PC-3 (cell line): ENCODE results near the gene CEL. TPM values are rescaled to one million over a fixed set of nuclear protein-coding genes. Genes with fewer than 3 reads are reported as not detected.

Experiments
- ATAC-seq: fragments of 200-7000 bp; cut with Tn5 transposase; 2 replicates; pipeline ENCODE4 v1.9.1; 2020; ENCODE audit warnings: mild to moderate bottlenecking, moderate library complexity
- BruUV-seq: library from RNA; stranded (reverse); fragments of 400-500 nt; replicated peaks from 2 replicates; lab custom pipeline; 2021; lab: Mats Ljungman, UMichigan
- CTCF ChIA-PET: fragments of 300-600 bp; sonication (Branson Sonifier 250); formaldehyde crosslinking; loops from one replicate; lab custom pipeline; 2022; ENCODE audit warnings: antibody characterized with exemption; lab: Charles Lee
- POLR2A ChIA-PET: fragments of 300-600 bp; sonication (Branson Sonifier 250); formaldehyde crosslinking; loops from one replicate; lab custom pipeline; 2022; ENCODE audit warnings: antibody characterized with exemption; ENCODE audit not compliant: unreplicated experiment; lab: Charles Lee
- DNase-seq: peaks from one replicate; pipeline ENCODE4 v3.0.0-alpha.2; 2015
- H2AFZ ChIP-seq: fragments of 300-600 bp; sonication (generic); 2 replicates; pipeline ENCODE4 v1.6.0; 2016; ENCODE audit warnings: antibody characterized with exemption, low read length
- H3F3A ChIP-seq: fragments of 300-600 bp; sonication (generic); one replicate; pipeline ENCODE4 v1.6.0; 2017; ENCODE audit warnings: antibody characterized with exemption, low read length, control low read depth, mild to moderate bottlenecking; ENCODE audit not compliant: unreplicated experiment
- H3K27ac ChIP-seq: fragments of 300-600 bp; sonication (generic); 2 replicates; pipeline ENCODE4 v1.5.1; 2016; ENCODE audit warnings: mild to moderate bottlenecking, low read length
- H3K27me3 ChIP-seq: fragments of 300-600 bp; sonication (generic); 2 replicates; pipeline ENCODE4 v1.6.1; 2016; ENCODE audit warnings: low read length, mixed read lengths
- H3K36me3 ChIP-seq: fragments of 300-600 bp; sonication (generic); 2 replicates; pipeline ENCODE4 v1.6.1; 2016; ENCODE audit warnings: low read depth, mixed run types, low read length, mixed read lengths
- H3K4me1 ChIP-seq: fragments of 300-600 bp; sonication (generic); 2 replicates; pipeline ENCODE4 v1.5.1; 2016; ENCODE audit warnings: low read length; ENCODE audit not compliant: insufficient read depth
- H3K4me2 ChIP-seq: fragments of 300-600 bp; sonication (generic); 2 replicates; pipeline ENCODE4 v1.6.0; 2016; ENCODE audit warnings: low read length
- H3K4me3 ChIP-seq: fragments of 300-600 bp; sonication (generic); 2 replicates; pipeline ENCODE4 v1.5.1; 2016; ENCODE audit warnings: mild to moderate bottlenecking, low read length, mixed read lengths
- H3K79me2 ChIP-seq: fragments of 300-600 bp; sonication (generic); 2 replicates; pipeline ENCODE4 v1.6.1; 2017; ENCODE audit warnings: low read length, mixed read lengths
- H3K9ac ChIP-seq: fragments of 300-600 bp; sonication (generic); 2 replicates; pipeline ENCODE4 v1.6.0; 2016; ENCODE audit warnings: mild to moderate bottlenecking, low read length
- H3K9me2 ChIP-seq: fragments of 300-600 bp; sonication (generic); replicated peaks from 2 replicates; pipeline ENCODE4 v1.6.1; 2016; ENCODE audit warnings: mixed run types, low read length, mixed read lengths
- H3K9me3 ChIP-seq: fragments of 300-600 bp; sonication (generic); 2 replicates; pipeline ENCODE4 v1.6.1; 2016; ENCODE audit warnings: low read length, mixed read lengths
- H4K20me1 ChIP-seq: fragments of 300-600 bp; sonication (generic); 2 replicates; pipeline ENCODE4 v1.6.1; 2016; ENCODE audit warnings: low read length, mixed read lengths
- EZH2 ChIP-seq: fragments of 300-600 bp; sonication (generic); IDR thresholded peaks from one replicate; pipeline ENCODE4 v1.6.1; 2017; ENCODE audit warnings: antibody characterized with exemption, mild to moderate bottlenecking, low read length; ENCODE audit not compliant: unreplicated experiment
- EZH2phosphoT487 ChIP-seq: fragments of 300-600 bp; sonication (generic); IDR thresholded peaks from 2 replicates; pipeline ENCODE4 v1.6.1; 2018; ENCODE audit warnings: mild to moderate bottlenecking, antibody characterized with exemption, low read length, borderline replicate concordance
- intact Hi-C: fragments of 100-400 bp; cut with micrococcal nuclease; formaldehyde crosslinking; loops from 2 replicates; pipeline ENCODE4 v1.9.0; 2023
- total RNA-seq: library from RNA; depleted of rRNA; stranded (reverse); fragments of >200 nt; gene quantifications from 2 replicates; pipeline ENCODE4 v1.2.3, GENCODE V29; 2014
- TF ChIP-seq, protein P1 (sequence below): fragments of 300-600 bp; sonication (generic); conservative IDR thresholded peaks from 2 replicates; pipeline ENCODE4 v1.5.1; 2017; ENCODE audit warnings: antibody characterized with exemption, low read depth, mild to moderate bottlenecking, low read length

CEL gene
- total RNA-seq, 1 experiment from 2014 or later, result 0.47 TPM

DNA sequence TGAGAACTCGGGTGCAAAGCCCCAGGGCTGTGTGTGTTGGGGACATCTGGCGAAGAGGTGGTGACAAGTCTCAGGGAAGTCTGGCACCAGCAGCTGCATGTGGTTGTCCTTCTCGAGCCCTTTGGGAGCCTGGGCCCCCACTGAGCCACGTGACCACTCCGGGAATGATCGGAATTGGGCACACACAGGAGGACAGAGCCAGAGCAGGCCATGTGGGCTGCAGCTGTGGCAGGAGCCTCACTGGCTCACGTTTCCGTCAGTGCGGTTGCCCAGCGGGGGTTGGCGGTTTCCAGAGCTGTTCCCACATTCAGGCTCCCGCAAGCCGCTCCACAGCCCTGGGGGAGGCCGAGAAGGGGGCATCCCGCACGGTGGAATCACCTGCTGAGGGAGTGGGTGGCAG lies 6.8 kb upstream of the CEL start:
- POLR2A ChIA-PET, result no interaction called here
- BruUV-seq, result no TSS peak
- no peak for ATAC-seq
- Histone ChIP-seq H3K9me2 (no peaks in the 10 kb centered on the region), H3F3A (no peaks in the 10 kb centered on the region), H3K79me2 (no peaks in the 10 kb centered on the region), H2AFZ (no peak overlapping the region), H3K9me3 (no peaks in the 10 kb centered on the region), H3K9ac (no peak overlapping the region), H4K20me1 (no peaks in the 10 kb centered on the region), H3K36me3 (peaks cover 3% of the 10 kb centered on the region), H3K4me2 (no peak overlapping the region), H3K4me3 (no peak overlapping the region), H3K27me3 (no peaks in the 10 kb centered on the region), H3K27ac (no peak overlapping the region), H3K4me1 (no peaks in the 10 kb centered on the region)
- CTCF ChIA-PET, result no interaction called here
- no peak for DNase-seq
- intact Hi-C loops, result no loop called here
- TF ChIP-seq EZH2phosphoT487 (no peak), EZH2 (no peak)
- TF ChIP-seq, protein P1, sequence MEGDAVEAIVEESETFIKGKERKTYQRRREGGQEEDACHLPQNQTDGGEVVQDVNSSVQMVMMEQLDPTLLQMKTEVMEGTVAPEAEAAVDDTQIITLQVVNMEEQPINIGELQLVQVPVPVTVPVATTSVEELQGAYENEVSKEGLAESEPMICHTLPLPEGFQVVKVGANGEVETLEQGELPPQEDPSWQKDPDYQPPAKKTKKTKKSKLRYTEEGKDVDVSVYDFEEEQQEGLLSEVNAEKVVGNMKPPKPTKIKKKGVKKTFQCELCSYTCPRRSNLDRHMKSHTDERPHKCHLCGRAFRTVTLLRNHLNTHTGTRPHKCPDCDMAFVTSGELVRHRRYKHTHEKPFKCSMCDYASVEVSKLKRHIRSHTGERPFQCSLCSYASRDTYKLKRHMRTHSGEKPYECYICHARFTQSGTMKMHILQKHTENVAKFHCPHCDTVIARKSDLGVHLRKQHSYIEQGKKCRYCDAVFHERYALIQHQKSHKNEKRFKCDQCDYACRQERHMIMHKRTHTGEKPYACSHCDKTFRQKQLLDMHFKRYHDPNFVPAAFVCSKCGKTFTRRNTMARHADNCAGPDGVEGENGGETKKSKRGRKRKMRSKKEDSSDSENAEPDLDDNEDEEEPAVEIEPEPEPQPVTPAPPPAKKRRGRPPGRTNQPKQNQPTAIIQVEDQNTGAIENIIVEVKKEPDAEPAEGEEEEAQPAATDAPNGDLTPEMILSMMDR, result no peak

GRCh38 chr9:133055788-133056420 lies 5.9 kb upstream of the CEL start:
- intact Hi-C loops, result no loop called here
- TF ChIP-seq, protein P1, result no peak
- TF ChIP-seq EZH2phosphoT487 (no peak), EZH2 (no peak)
- POLR2A ChIA-PET, result no interaction called here

GRCh38 chr9:133056533-133056932 lies 5.2 kb upstream of the CEL start:
- Histone ChIP-seq H3K79me2 (no peaks in the 10 kb centered on the region), H3K9me2 (no peaks in the 10 kb centered on the region), H3K36me3 (peaks cover 3% of the 10 kb centered on the region; the same call in 1 of the 2 replicates), H3K9me3 (no peaks in the 10 kb centered on the region), H3F3A (no peaks in the 10 kb centered on the region), H3K4me1 (no peaks in the 10 kb centered on the region), H3K27me3 (no peaks in the 10 kb centered on the region), H4K20me1 (no peaks in the 10 kb centered on the region), H3K9ac (no peak overlapping the region), H3K4me3 (no peak overlapping the region), H2AFZ (no peak overlapping the region), H3K4me2 (no peak overlapping the region), H3K27ac (no peak overlapping the region)
- intact Hi-C loops, result no loop called here
- TF ChIP-seq EZH2phosphoT487 (no peak), EZH2 (no peak)
- TF ChIP-seq, protein P1, result no peak
- CTCF ChIA-PET, result no interaction called here
- DNase-seq (no peak), ATAC-seq (no peak)
- BruUV-seq, result no TSS peak
- POLR2A ChIA-PET, result no interaction called here

More at GRCh38 chr9:133055788-133056420, 5.9 kb upstream of the CEL start:
- Histone ChIP-seq H2AFZ (no peak overlapping the region), H3K9me2 (no peaks in the 10 kb centered on the region), H3K9ac (no peak overlapping the region), H3F3A (no peaks in the 10 kb centered on the region), H3K4me1 (no peaks in the 10 kb centered on the region), H3K79me2 (no peaks in the 10 kb centered on the region), H3K9me3 (no peaks in the 10 kb centered on the region), H3K4me3 (no peak overlapping the region), H3K36me3 (peaks cover 3% of the 10 kb centered on the region; the same call in 1 of the 2 replicates), H3K27me3 (no peaks in the 10 kb centered on the region), H3K27ac (no peak overlapping the region), H4K20me1 (no peaks in the 10 kb centered on the region), H3K4me2 (no peak overlapping the region)
- ATAC-seq, result no peak
- DNase-seq, result no peak
- no TSS peak for BruUV-seq
- CTCF ChIA-PET, result no interaction called here
